CD4-positive, alpha-beta T cell treated with Interleukin-17A for 4 hours (primary cell): ENCODE measurements around the gene MAN2A1.

Source experiments
- DNase-seq: peaks from one replicate; pipeline ENCODE4 v3.0.0-alpha.2; 2020; ENCODE audit warnings: mixed read lengths

Gene MAN2A1

DNA sequence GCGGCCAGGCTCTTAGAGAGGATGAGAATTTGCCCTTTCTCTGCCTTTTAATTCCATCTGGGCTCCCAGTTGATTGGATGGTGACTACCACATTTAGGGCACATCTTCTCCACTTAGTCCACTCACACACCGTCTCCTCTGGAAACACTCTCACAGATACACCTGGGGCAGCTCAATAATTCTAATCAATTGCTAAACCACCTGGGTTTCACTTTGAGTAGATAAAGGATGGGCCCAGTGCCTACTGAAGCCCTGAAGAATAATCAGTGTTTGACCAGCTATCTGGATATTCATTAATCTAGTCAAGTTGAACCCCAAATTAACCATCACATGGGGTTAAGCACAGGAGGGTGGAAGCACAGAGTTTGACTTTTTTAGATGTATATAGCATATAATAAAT, 19.1 kb downstream of the MAN2A1 start:
- DNase-seq, result no peak

DNA sequence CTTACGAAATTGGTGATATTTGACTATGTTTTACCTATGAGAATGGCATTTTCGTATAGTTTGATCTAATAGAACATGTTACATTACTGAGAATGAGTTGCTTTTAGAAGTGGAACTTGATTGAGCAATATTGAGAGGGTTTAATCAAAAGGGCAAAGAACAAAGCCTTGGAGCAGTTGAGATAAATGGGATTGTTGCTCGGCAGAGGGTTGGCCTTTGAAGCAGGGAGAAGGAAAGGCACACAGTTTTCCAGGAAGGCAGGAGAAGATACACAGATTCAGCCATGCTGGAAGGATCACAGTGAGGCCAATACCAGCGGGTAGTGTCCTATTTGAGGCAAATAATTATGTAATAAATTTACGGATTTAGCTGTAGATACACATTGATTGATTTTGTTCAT, 19.5 kb downstream of the MAN2A1 start:
- no peak for DNase-seq

DNA sequence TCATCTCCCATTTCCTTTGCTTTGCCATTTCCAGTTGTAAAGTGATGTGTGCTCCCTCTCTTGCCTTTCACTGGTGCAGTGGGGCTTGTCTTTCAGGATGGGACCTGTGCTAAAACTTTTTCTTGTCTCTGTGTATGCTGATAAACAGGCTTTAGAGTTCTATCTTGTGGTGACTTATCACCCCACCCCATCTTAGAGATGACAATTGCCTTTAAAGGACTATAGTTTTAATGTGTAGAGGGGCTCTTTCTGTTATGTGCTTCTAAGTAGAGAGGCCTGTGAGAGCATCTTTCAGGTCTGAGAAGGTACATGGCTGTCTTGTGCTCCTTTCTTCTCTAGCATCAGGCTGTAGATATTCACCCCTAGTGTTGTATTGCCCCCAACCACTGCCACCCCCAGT, 21.9 kb downstream of the MAN2A1 start:
- DNase-seq, result no peak

DNA sequence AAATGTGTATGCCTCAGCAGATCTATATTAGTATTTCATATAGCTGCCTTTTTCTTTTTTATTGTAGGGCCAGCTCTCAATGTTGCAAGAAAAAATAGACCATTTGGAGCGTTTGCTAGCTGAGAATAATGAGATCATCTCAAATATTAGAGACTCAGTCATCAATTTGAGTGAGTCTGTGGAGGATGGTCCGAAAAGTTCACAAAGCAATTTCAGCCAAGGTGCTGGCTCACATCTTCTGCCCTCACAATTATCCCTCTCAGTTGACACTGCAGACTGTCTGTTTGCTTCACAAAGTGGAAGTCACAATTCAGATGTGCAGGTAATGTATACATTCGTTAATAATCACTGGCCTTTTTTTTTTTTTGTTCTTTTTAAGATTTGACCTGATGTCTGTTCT, 23.7 kb downstream of the MAN2A1 start:
- DNase-seq, result no peak

DNA sequence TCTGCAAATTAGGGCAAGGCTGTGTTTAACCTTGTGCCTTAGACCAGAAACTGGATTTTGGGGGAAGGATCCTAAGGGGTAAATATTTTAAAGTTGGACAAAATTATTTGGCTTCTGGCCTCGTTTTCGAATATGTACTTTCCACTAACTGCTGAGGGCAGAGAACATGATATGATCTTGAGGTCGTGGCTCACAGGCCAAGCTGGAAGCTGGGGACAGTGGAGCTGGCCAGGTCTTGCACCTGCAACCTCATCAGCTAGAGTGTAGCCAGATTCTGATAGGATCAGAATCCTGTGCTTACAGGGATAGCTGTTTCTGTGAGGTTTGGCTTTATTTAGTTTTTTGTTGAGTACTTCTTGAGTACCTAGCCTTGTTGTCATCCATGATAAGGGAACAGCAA, 24.9 kb downstream of the MAN2A1 start:
- DNase-seq, result no peak

DNA sequence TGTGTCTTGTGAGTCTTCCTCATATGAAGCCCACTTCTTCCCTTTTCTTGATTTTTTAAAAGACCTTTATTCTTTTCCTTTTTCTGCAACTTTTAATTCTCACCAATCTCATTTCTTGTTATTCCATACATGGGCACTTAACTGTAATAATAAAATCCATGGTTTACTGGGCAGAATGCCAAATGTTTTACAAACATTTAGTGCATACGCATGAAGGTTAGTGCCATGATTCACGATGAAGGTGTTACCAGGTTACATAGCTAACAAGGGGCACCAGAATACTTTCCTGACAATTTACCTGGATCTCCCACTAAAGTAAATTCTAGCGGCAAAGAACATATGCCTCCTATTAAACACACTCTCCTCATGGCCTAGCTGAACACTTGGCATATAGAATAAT, 28.5 kb downstream of the MAN2A1 start:
- DNase-seq, result no peak

DNA sequence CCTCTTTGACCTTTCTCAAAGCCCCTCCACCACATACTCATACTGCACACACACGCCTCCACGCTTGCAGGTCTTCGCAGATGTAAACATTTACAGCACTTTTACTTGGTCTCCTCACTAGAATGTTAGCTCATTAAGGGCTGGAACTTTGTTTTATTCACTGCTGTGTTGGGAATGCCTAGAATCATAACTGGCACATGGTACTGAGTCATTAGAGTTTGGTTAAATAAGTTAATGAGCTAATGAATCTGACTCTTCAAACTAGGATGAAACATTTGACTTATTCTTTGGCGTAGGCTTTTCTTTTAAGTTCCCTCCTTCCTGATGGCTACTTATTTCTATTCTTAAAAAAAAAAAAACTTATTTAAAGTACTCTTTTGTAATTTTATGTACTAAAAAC, 28.9 kb downstream of the MAN2A1 start:
- DNase-seq, result no peak

DNA sequence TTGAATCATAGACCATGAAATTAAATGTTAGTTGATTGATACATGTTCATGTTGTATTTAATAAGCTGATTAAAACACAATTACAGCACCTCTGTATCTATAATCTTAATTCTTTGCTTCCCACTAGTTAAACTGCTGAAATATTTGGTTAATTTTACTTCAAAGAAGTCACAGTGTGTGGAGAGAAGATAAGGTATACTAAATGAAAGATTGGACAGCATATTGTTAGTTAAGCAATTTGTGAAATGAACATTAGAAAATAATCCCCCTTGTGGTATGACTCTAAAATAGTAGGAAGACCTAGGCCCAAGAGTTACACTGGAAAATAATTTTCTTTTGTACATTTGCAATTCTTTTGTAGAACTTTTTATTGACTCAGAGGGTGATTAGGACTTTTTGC, 30.3 kb downstream of the MAN2A1 start:
- no peak for DNase-seq

DNA sequence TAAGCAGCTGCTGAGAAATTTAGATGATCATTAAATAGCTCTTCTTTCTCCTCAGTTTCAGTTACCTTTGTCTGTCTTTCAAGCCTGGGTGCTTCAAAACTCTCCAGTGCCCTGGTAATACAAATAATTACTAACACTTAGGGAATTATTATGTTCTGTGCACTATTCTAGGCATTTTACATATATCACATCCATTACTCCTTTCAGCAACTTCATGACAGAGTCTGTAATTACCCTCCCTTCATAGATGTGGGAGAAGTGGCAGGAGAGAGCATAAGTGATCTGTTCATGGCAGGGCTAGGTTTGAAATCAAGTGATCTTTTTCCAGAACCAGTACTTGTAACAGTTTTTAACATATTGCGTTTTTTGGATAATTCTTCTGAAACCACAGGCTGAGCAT, 32.0 kb downstream of the MAN2A1 start:
- DNase-seq, result no peak

DNA sequence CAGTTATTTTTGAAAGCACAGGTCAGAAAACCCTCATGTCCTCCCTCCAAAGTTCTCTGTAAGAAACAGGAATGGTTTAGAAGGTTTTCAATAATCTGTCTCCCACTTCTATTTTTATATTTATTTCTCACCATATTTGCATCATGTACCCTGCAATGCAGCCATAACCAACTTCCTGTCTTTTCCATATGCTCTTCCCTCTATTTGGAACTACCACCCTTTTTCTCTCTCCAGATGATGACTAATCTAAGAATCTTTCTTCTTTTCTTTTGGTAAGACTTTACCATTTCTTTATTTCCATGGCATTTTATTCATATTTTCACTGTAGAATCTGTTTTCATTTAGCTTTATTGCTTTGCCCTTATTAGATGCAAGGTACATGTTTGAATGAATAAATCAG, 33.9 kb downstream of the MAN2A1 start:
- DNase-seq, result no peak

DNA sequence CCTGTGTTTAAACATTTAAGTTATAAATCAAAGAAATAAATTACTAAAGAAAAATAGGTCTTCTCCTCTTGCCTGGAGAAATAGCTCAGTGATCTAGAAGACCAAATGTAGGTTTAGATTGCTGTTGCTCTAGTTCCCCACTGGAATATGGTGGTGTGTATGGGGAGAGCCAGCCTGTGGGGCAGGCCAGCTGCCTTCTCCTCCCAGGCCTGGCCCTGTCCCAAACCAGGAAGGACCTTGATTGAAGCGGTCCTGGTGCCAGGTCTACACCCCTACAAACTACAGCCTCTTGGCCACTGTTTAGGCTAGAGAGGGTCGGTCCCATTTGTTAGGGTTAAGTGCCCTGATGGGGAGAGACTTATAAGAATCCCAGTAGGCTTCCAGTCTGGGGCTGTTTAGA, 35.4 kb downstream of the MAN2A1 start:
- DNase-seq, result no peak

DNA sequence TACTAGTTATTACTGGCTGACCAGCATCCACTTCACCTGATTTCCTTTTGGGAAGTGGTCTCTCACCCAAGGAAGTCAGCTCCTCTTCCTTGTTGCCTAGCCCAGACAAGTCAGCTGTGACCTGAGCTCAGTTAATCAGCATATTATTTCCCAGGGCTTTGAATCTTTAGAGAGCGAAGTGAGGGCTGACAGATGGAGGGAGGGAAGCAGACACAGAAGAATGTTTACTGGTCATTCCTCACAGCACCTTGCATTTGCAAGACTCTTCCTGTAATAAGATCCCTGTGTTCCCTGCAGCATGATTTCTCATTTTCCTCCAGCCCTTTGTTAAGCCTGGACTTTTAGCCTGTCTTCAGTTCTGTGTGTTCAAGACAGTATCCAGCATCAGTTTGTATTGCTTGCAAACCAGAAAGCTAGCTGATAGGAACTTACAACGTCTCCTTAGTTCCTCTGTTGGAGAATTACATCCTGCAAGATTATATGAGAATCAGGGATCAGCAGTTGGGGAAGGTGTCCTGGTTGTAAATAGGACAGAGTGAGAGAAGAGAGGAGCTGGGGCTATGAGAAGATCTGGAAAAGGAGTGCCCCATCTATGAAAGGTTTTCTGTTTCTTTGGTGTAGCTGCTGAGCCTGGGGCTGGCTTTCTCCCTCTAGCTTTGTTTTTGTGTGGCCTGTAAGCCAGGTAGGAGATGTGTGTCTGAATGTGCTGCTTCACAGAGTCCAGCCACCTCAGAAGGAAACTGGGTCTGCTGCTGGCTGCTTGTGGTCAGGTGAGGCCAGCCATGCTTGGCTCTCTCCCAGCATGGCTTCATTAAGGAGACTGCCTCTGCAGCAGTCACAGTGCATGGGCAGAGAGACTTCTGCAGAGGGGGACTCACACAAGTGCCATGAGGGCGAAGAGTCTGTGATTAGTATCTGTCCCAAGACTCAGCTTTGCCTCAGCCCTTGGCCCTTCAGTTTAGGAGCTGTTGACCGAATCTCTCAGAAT, 50.3 kb downstream of the MAN2A1 start:
- no peak for DNase-seq

DNA sequence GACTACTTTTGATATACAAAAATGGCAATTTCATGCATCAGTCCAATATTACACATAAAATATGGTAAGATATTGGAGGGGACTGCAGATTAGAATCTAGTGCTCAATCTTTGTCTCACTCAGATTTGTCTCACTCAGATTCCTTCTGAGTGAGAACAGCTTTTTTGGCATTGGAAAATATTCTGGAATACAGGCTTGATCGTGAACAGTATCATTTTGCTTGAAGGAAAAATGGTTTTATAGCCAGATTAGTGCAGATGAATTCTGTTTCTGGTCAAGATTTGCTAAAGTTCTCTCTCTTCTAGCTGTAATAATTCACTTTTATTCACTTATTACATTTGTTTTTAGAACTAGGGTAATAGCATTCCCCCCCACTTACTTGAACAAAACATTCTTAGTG, 51.2 kb downstream of the MAN2A1 start:
- DNase-seq, result no peak

DNA sequence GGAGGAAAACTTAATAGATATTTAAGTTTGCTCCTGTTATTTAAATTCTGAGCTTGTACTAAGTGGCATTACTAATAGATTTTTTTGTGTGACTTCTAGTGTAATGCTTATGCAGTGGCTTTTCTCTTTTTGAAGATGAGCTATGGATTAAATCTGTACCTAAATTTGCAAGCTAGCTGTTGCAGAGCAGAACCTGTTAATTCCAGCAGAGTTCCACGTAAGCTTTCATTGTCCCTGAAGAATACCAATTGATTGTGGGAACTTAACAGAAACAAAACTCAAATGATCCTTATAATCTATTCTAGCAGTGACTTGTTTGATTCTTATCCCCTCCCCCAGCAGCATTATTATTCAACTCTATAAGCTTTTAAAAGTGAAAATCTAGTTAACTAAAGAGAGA, 51.7 kb downstream of the MAN2A1 start:
- DNase-seq, result no peak

DNA sequence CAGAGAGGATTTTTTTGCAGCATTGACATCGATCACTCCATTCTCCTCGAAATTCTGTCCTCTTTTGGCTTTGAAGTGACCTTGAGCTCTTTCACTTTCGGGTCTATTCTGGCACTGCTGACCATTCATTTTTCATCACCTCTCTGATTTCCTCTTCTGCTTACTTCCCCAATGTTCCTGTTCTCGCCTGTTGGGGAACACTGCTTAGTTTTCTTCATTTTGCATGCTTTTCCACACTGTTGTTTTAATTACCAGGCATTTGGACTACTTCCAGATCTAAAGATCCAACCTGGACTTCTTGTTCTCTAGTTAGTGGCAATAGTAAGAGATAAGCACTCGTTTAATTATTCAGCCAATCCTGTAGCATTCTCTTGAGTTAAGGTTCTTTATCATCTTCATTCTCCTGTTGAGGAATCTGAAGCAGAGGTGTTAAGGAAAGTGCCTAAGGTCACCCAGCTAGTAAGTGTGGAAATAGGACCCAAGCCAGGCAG, 53.4 kb downstream of the MAN2A1 start:
- no peak for DNase-seq

DNA sequence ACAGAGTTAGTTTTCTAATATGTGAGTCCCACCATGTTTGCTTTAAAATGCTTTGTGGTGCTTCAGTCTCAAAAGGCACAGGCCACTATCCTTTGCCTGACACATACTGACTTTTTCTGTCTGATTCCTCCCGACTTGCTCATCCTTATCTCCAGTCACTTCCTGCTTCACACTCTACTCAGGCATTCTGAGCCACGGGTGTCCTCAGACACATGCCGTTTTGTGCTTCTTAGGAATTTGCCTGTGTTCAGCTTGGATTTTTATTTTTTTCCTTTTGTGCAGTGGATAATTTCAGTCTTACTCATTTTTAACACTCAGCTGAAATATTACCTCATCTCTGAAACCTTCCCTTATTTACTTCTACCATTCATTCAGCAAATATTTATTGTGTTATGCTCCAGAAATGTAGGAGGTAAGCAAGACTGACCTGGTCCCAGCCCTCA, 54.1 kb downstream of the MAN2A1 start:
- DNase-seq, result no peak

DNA sequence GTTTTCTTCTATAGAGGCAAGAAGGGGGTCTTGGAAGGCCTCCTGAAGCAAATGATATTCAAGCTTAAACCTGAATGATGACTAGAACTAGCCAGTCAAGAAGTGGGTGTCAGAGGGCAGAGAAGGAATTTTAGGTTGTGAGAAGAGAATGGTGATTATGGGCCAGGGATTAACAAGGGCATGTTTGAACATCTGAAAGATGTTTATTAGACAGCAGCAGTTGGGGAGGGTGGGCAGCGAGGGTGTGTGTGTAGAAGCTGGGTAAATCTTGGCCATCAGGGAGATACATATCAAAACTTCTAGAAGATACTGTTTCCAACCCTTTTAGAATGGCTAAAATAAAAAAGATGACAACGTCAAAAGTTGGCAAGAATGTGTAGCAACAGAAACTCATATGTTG, 54.5 kb downstream of the MAN2A1 start:
- DNase-seq, result no peak

DNA sequence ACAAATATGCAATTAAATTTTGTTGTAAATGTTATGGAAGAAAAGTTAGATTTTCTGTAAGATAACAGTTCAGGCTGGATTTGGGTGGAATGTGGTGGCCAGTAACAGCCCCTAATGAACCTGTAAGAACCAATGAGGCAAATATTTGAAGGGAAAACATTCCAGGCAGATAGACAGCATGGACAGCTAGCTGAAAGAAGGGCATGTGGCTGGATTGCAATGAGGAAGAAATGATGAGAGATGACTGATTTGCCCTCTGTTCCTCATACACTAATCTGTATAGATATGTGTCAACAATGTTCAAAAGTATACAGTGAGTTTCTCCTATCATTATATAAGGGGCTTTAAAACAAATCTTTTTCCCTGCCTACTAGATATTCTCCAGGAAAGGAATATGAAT, 58.8 kb downstream of the MAN2A1 start:
- DNase-seq, result no peak

DNA sequence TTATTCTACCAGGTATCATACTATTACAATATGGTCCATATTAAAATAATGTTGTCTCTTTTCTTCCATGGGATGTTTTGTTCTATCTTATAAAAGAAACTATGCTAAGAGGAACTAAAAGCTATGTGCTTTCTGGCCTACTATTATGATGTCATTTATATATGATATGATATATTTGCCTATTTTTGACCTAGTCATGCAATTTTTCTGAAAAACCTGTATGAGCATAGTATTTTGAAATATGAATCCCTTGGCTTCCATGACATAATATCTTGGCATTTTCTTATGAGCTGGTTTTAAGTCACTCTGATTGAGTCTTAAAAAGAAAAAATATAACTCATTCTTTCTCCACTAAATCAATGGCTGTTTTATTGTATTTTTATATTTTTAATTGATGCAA, 60.7 kb downstream of the MAN2A1 start:
- DNase-seq, result no peak

DNA sequence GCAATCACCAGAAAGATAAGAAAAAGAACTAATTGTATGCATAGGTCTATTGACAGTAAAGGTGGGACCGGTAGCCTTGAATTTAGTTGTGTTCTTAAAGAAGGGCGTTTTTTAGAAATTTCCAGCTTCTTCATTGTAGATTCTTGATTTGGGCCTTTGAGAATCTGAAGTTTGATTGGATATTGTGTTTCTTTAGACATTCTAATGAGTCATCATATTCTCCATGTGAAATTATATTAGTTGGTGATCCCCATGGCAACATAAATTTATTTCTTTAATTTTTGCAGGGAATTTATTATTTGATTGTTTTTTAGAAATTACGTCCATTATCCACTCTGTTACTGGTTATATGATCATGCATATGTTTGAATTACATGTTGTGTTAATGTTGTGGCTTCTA, 63.6 kb downstream of the MAN2A1 start:
- no peak for DNase-seq

DNA sequence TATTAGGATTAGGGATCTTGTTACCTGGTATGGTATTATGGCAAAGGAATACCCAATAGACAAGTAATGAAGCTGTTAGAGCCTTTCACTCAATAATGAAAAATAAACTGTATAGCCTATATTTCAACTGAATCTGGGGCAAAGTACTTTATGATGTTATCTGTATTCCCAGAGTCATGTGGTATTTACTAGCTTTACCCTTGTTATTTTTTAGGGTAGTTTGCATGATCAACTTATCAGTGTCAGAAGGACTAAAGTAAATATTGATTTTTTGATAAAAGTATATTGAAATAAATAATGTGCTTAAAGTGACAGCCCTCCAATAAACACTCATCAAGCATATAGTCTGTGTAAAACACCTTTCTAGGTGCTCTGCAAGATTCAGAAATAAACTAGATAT, 64.6 kb downstream of the MAN2A1 start:
- no peak for DNase-seq

DNA sequence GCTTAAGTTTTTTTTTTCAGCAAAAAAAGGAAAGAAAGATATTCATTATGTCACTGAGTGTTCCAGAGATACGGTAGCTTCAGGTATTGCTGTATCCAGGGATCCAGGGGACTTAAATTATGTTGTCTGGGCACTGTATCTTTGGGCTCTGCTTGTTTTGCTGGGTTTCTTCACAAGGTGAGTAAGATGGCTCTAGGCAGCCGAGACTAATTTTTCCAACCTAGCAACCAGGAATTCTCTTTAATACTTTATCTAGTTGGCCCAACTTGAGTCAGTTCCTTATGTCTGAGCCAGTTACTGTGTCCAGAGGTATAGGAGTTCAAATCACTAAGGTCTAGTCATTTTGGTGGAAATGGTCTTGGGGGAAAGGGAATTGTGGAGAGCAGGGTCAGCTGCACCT, 66.0 kb downstream of the MAN2A1 start:
- no peak for DNase-seq

DNA sequence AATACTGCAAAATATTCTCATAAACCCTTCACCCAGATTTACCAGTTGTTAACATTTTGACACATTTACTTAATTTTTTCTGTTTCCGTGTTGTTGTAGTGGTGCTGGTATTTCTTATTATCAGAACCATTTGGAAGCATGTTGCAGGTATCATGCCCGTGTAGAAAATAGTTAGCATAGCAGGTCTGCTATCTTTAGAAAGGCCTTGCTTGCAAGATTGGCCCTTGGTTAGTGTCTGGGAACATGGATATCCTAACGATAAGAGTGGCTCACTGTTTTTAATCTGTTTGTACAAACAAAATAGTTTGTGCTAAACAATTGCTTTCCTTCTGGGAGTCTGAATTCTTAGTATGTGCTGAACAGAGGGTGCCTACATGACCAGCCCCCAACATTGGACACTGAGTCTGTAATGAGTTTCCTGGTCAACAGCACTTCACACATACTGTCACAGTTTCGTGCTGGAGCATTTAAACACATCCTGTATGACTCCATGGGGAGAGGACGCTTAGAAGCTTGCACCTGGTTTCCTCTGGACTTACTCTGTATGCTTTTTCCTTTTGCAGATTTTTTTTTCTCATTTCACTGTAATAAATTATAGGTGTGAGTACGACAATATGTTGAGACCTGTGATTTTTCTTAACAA, 66.9 kb downstream of the MAN2A1 start:
- no peak for DNase-seq

DNA sequence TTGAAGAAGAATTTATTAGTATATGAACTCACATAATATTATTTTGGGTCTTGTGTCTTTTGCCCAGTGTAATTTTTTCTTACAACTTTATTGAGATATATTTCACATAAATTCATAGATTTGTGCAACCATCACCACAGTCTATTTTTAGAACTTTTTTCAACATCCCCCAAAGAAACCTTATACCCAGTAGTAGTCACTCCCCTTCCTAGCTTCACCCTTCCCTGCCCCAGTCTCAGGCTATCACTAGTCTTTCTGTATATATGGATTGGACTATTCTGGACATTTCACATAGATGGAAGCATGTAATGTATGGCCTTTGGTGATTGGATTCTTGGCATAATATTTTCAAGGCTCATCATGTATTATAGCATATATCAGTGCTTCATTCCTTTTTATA, 67.8 kb downstream of the MAN2A1 start:
- no peak for DNase-seq
